GM18517 (cell line): ENCODE results near the gene KCNK3.
"Not testable (repeated sequence)": the region's sequence is repeated elsewhere in the genome, so short reads cannot be mapped to it uniquely, and the experiment has no call there.

Experiments used
- ATAC-seq: cut with Tn5 transposase; IDR thresholded peaks from one replicate; pipeline ENCODE4 v1.9.1; 2021; ENCODE audit warnings: mild to moderate bottlenecking, moderate library complexity; ENCODE audit not compliant: unreplicated experiment

The KCNK3 gene

DNA sequence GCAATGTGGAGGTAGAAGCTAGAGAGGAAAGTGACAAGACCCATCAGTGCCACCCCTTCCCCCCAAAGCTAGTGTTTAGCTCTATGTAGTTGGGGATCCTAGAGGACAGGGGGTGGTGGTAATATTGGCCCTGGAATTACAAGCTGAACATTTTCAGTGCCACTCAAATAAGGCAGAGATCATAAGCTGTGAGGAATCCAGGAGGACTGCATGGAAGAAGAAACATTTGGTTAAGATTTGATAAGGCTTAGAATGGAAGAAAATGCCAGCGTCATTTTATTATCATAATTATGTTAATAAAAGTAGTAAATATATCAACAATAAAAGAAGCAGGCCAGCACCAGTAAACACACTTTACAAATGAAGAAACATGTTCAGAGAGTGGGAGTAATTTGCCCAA lies 33.7 kb downstream of the KCNK3 start:
- no peak for ATAC-seq

DNA sequence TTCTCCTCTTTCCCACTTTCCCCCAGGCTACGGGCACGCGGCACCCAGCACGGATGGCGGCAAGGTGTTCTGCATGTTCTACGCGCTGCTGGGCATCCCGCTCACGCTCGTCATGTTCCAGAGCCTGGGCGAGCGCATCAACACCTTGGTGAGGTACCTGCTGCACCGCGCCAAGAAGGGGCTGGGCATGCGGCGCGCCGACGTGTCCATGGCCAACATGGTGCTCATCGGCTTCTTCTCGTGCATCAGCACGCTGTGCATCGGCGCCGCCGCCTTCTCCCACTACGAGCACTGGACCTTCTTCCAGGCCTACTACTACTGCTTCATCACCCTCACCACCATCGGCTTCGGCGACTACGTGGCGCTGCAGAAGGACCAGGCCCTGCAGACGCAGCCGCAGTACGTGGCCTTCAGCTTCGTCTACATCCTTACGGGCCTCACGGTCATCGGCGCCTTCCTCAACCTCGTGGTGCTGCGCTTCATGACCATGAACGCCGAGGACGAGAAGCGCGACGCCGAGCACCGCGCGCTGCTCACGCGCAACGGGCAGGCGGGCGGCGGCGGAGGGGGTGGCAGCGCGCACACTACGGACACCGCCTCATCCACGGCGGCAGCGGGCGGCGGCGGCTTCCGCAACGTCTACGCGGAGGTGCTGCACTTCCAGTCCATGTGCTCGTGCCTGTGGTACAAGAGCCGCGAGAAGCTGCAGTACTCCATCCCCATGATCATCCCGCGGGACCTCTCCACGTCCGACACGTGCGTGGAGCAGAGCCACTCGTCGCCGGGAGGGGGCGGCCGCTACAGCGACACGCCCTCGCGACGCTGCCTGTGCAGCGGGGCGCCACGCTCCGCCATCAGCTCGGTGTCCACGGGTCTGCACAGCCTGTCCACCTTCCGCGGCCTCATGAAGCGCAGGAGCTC lies 35.4 kb downstream of the KCNK3 start:
- no peak for ATAC-seq

DNA sequence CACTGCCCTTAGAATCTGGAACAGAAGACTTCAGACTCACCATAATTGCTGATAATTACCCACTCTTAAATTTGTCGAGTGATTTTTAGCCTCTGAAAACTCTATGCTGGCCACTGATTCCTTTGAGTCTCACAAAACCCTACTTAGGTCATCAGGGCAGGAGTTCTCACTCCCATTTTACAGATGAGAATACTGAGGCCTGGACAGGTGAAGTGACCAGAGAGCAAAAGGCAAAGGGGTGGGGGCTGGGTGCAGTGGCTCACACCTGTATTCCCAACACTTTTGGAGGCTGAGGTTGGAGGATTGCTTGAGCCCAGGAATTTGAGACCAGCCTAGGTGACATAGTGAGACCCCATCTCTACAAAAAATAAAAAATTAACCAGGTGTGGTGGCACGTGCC lies 36.8 kb downstream of the KCNK3 start:
- ATAC-seq, result no peak

DNA sequence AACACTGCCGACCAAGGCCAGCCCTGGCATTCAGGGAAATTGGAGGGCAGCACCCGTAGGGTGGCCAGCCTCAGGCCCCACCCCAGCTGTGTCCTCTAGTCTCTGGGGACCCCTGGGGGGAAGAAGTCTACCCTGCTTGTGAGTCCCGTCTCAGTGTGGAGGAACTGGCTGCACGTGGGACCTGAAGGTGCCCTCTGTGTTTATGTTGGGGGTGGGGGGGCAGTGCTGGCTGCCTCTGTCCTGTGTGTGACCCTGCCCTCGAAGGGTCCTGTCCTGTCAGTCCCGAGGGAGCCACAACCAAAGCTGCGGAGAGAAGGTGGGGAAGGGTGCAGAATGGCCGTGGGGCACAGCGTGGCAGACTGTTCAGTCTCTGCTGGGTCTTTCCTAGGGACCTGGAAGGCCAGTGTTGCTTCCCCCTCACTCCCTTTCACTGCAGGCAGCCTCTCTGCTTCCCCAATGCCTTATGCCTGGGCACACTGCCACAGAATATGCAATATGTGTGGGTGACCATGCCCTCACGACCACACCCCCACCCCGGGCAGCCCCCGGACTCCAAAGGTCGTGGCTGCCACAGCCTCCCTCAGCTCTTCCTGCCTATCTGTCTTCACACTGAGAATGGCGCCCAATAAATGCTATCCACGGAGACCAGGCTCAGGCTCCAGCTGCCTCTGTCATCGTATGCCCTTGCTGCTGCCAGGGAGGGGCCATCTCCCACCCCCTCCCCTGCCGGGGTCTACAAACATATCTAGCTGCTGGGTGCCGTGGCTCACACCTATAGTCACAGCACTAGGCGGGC lies 38.2 kb downstream of the KCNK3 start:
- ATAC-seq, result no peak

DNA sequence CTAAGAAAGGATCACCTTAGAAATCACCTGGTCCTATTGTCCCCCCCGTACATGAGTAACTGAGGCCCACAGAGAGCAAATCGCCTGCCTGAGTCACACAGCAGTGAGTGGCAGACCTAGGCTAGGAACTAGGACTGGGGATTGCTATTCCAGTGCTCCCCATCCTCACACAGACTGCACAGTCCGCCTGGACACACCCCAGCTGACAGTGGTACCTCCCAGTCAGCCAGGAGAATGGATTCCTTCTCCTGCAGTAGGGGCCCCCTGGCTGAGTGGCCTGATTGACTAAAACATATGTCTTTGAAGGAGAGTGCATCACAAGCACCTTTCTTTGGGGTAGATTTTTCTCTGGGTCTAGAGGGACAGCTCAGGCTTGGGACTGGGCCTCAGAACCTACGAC lies 39.2 kb downstream of the KCNK3 start:
- no peak for ATAC-seq

DNA sequence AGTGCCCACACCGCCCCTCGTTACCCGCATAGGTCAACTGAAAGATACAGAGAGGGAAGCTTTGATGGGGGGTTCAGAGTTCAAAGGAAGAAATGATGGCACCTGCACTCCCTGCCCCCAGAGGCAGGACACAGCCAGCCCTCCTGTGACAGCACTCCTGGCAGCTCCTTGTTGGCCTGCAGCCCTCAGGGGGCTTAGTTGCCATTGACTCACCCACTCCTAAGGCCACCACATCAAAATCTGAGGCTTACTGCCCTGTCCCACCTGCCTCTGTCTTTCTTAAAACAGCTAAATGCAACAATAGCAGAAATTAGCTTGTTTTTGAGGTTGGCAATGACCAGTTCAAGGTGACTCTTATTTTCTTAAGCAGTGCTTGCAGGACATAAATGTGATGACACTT lies 39.9 kb downstream of the KCNK3 start:
- ATAC-seq, result no peak

DNA sequence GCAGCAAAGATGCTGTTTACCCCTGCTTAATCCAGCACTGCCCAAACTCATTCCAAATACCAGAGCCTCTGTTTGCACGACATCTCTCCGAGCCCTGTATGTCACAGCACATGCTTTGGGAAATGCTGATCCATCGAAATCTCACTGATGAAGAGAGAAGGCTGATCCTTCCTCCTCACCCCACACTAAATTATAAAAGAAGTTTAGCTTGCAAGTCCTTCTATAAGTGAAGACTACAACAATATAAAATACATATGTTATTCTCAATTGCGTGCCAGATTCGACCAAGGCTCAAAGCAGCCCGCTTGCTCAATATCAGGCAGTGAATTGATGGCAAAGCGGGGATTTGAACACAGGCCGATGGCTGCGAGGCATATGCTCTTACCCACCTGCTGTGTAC lies 40.9 kb downstream of the KCNK3 start:
- no peak for ATAC-seq

DNA sequence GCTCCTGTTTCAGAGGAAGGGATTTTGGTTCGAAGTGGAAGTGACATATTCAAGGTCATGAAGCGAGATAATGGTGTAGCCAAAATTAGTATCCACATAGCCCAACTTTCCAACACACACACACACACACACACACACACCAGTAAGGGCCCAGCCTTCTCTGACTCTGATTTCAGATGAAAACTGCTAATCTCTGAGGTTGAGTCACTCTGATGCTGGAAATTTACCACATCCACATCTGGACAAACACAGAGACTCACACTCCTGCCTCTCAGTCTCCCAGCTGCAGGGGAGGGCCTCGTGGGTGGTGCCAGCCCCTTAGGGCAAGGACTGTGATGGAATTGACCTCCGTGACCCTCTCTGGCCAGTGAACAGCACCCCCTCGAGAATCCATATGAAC lies 42.6 kb downstream of the KCNK3 start:
- ATAC-seq, result no peak

DNA sequence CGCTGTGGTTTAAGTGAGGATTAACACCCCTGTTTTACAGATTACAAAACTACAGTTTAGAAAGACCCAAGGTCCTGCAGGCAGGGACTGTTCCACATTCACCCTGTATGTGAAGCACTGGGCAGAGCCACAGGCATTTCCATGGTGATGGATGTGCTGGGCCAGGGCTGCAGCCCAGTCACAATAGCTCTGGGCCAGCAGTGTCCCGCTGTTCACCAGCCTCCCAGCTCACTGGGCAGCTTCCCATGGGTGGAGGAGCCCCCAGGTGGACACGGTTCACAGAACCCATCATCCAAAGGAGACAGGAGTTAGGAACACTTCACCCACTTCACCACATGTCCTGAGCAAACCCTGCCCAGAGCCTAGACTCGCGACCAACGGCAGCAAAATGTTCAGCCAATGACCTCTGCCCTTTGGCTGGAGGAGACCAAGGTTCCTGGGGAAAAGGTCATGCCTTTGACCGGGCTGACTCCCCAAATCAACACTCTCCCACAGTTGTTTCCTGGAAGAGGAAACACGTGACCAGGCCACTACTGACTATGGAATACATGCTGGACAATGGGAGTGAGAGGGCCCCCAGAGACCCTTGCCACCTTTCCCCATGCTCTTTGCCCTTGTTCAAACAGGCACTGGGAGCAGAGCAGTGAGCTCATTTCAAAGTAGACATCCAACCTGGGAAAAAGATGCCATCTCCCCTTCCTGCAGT lies 43.5 kb downstream of the KCNK3 start:
- ATAC-seq, result no peak

DNA sequence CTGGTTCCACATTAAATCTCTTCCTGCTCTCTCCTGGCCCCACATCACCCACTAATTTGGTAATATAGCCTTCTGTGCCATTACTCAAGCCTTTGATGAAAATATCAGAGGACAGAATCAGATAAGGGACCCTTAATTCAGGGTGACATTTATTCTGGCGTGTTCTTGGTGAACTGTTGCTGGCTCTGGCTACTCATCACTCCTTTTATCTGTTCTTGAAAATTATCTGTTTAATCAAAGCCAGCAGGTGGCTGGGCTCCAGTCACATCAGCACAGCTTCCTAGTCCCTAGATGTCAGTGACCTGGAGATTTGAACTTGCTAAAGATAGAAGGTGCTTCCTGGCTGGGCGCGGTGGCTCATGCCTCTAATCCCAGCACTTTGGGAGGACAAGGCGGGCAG lies 44.7 kb downstream of the KCNK3 start:
- ATAC-seq, result no peak

DNA sequence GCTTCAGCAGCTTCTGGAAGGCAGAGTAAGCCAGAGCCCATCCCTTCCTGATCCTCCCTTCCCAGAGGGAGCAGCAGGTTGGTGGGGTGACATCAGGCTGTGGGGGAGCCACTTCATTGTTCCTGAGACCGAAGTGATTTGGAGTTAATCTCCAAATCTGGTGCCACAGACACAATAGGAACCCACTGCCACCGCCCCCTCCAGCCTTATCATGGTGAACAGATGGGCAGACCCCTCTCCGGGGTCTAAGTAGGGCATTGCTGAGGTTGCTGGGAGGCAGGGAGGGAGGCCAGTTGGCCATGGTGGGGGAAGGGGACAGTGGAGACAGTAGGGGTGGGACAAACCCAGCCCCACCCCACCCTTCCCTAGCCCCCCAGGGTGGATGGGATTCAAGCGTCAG lies 46.0 kb downstream of the KCNK3 start:
- no peak for ATAC-seq

DNA sequence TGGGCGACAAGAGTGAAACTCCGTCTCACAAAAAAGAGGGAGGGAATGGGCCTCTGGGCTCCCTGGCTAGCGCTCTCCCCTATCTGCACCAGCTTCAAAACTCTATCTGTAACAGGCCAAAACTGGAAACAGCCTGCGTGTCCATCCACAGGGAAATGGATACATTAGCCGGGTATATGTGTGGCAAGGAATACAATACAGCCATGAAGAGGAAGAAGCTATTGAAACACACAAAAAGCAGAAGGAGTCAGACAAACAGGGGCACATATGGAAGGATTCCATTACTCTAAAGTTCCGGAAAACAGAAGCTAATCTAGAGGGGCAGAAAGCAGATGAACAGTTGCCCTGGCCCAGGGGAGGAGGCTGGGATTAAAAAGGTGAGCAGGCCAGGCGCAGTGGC lies 47.0 kb downstream of the KCNK3 start:
- no peak for ATAC-seq

DNA sequence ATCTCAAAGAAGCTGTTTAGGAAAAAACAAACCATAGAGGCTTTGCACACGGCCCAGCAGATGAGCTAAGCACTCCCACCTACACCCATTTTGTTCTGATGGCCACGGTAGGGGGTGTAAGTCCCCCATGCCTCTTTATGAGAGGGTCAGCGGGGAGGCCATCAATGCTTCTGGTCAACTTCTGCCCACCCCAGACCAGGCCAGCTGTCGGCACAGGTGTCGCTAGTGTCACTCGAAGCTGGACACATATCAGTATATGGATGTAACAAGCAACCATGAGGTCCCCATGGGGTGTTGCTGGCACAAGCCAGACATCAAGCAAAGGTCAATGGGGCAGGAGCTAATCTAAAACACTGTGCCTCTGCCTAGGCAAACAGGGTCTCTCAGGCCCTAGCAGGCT lies 47.8 kb downstream of the KCNK3 start:
- ATAC-seq, result no peak

DNA sequence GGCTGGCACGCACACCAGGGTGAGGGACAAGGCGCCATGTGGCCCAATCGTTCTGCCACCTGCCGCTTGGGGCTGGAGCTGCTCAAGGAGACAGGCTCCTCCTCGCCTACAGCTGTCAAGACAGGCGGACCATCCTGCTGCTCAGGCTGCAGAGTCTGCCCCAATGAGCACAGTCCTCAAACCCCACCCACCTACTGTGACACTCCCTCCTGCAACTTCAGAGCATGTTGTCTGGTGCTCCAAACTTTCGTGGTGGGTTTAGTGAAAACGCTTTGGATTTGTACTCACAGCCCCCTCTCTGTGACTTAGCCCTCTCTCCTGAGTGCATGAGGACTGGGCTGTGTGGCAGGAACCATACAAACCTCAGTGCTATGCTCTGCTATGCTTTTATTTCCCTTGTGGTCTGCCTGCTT lies 48.4 kb downstream of the KCNK3 start:
- ATAC-seq, result no peak

DNA sequence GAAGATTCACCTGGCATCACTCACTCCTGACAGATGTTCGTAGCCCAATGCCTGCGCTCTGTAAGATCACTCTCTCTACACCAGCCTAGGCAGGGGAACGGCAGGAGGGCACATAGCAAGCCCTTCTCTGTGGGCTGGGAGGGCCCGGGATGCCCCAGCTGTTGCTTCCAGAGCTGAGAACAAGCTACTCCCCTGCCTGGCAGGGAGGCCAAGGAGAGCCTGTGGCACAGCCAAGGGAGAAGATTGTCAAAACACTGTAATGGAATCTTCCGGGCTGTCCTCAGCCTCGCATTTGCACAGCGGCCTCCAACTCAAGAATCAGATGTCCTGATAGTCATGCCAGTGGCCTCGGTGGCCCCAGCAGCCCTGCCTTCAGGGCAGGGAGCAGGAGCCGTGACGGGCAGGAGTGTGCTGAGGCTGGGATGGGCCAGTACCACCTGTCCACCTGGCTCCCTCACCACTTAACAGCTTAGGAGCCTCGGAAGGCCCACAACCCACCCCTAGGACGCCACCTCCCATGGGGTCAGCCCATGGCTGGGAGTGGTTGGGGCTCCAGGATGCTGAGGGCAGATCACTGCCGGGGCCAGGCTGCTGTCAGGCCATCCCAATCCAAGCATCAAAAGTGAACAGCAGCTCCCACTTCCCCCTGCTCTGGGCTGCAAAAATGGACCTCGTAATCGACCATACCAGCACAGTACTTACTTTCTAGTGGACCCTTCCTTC lies 49.7 kb downstream of the KCNK3 start:
- ATAC-seq, result no peak

DNA sequence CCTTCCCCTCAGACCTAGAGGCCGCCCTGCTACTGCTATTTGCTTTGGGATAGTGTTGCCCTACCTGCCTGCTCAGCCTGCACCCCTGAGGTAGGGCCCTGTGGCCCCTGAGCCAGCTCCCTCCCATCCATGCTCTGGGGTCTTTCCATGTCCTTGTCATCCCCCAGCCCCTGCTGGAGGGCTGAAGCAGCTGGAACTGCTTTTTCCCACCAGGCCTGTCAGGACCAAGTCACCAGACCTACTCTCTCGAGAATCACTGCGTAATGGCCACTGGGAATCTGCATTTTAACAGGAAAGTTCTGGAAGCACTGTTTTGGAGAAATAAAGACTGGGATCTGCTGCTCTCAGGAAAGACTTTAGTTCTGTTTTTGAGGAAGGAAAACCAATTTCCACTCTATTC lies 51.3 kb downstream of the KCNK3 start:
- no peak for ATAC-seq

DNA sequence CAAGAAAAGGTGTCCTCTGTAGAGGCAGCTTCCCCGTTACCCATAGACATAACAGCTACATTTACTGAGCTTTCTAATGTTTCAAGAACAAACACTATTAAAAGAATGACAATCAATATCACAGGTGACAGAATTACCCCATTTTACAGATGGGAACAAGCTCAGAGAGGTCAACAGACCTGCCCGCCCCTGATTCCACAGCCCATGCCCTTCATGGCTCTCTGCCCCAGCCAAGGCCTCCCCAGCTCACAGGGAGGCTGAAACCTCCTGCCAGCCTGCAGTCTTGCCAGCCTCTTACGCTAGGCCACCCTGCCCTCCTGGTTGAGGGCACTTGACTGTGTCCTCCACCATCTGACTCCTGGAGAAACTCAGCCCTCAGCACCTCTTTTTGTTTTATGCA lies 52.4 kb downstream of the KCNK3 start:
- ATAC-seq, result no peak

DNA sequence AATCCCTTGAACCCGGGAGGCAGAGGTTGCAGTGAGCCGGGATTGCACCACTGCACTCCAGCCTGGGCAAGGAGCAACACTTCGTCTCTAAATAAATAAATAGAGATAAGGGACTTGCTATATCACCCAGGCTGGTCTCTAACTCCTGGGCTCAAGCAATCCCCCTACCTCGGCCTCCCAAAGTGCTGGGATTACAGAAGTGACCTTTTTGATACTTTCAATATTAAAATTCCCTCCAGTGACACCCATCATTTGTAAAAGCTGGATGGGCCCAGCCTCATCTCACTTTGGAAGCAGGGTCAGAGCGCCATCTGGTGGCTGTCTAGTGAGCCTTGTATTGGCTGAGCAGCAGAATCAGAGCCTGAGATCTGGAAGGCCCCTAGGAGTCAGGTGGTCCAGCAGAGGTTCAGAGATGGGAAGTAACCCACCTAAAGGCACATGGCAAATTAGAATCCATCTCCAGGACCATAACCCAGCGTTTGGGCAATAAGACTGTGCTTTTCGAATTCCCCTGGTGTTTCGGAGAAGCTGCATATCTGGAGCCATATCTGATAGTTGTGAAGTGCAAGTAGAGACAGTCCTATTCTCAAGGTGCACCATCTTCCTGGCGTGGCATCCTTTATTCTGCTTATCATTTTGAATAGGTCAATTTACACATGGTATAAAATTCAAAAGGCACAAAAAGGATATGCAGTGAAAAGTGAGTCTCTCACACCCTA lies 53.2 kb downstream of the KCNK3 start:
- ATAC-seq, result peak; percentile 66

DNA sequence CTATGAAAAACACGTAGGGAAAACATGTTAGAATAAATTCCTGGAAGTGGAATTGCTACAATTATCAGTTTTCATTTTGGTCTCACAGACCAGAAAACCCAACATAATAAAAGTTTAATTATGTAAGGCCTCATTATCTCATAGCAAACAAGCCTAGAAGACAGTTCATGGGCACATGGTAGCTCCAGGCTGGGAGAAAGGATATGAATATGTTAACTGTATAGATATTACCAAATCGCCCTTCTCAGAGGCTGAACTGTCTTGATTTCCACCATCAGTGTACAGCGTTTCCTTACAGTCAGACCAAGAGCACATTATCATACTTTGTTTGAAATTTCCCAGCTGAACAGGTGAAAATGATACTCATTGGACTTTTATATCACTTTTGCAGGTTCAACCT lies 54.4 kb downstream of the KCNK3 start:
- no peak for ATAC-seq

DNA sequence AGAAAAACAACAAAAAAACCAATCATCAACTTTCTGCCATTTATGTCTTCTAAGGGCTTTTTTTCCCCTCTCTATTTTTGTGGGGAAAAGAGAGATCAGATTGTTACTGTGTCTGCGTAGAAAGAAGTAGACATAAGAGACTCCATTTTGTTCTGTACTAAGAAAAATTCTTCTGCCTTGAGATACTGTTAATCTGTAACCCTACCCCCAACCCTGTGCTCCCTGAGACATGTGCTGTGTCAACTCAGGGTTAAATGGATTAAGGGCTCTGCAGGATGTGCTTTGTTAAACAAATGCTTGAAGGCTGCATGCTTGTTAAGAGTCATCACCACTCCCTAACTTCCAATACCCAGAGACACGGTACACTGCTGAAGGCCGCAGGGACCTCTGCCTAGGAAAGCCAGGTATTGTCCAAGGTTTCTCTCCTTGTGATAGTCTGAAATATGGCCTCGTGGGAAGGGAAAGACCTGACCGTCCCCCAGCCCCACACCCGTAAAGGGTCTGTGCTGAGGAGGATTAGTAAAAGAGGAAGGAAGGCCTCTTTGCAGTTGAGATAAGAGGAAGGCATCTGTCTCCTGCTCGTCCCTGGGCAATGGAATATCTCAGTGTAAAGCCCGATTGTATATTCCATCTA lies 57.4 kb downstream of the KCNK3 start:
- ATAC-seq, result not testable (repeated sequence)
